ENCODE results near the gene TSPAN5.

Gene TSPAN5

GRCh38 chr4:98611677-98612317 lies 46.6 kb downstream of the TSPAN5 start:
- H3K27me3 ChIP-seq (ENCODE audit: insufficient read depth, poor library complexity, severe bottlenecking) = no peaks in the 10 kb centered on the region
- no peak overlapping the region for H3K4me3 ChIP-seq (replicated peaks; ENCODE audit: insufficient read depth, low read length)
- H3K27ac ChIP-seq (replicated peaks) = no peak overlapping the region
- DNase-seq (ENCODE audit: low read depth in 1 of 2, low spot score in 1 of 2) = no peak
- TF ChIP-seq REST (IDR thresholded peaks at IDR 0.05; ENCODE audit: insufficient replicate concordance, low read depth) (no peak), SPI1 (IDR thresholded peaks at IDR 0.05; ENCODE audit: borderline replicate concordance, low read depth) (no peak), POLR2AphosphoS5 (IDR thresholded peaks at IDR 0.05; ENCODE audit: low read depth) (no peak), CTCF (IDR thresholded peaks at IDR 0.05; ENCODE audit: insufficient read depth, low read length) (no peak), GABPA (IDR thresholded peaks at IDR 0.05; ENCODE audit: low read depth) (no peak)

GRCh38 chr4:98610926-98611676 lies 47.3 kb downstream of the TSPAN5 start:
- Histone ChIP-seq H3K27me3 (ENCODE audit: insufficient read depth, poor library complexity, severe bottlenecking) (no peaks in the 10 kb centered on the region), H3K27ac (replicated peaks) (no peak overlapping the region), H3K4me3 (replicated peaks; ENCODE audit: insufficient read depth, low read length) (no peak overlapping the region)
- DNase-seq (ENCODE audit: low read depth in 1 of 2, low spot score in 1 of 2) = no peak
- no peak for TF ChIP-seq REST (IDR thresholded peaks at IDR 0.05; ENCODE audit: insufficient replicate concordance, low read depth)
- TF ChIP-seq CTCF (IDR thresholded peaks at IDR 0.05; ENCODE audit: insufficient read depth, low read length) = no peak
- no peak for TF ChIP-seq GABPA (IDR thresholded peaks at IDR 0.05; ENCODE audit: low read depth)
- TF ChIP-seq POLR2AphosphoS5 (IDR thresholded peaks at IDR 0.05; ENCODE audit: low read depth) = no peak
- no peak for TF ChIP-seq SPI1 (IDR thresholded peaks at IDR 0.05; ENCODE audit: borderline replicate concordance, low read depth)

- DNase-seq (ENCODE audit: low read depth in 1 of 2, low spot score in 1 of 2) = no peak
- no peak overlapping the region for H3K27ac ChIP-seq (replicated peaks)
- TF ChIP-seq CTCF (IDR thresholded peaks at IDR 0.05; ENCODE audit: insufficient read depth, low read length) = no peak
- TF ChIP-seq POLR2AphosphoS5 (IDR thresholded peaks at IDR 0.05; ENCODE audit: low read depth) = no peak
- no peak for TF ChIP-seq SPI1 (IDR thresholded peaks at IDR 0.05; ENCODE audit: borderline replicate concordance, low read depth)
- TF ChIP-seq GABPA (IDR thresholded peaks at IDR 0.05; ENCODE audit: low read depth) = no peak
- no peak for TF ChIP-seq REST (IDR thresholded peaks at IDR 0.05; ENCODE audit: insufficient replicate concordance, low read depth)
- no peak overlapping the region for H3K4me3 ChIP-seq (replicated peaks; ENCODE audit: insufficient read depth, low read length)
- H3K27me3 ChIP-seq (ENCODE audit: insufficient read depth, poor library complexity, severe bottlenecking) = no peaks in the 10 kb centered on the region
Measured at GRCh38 chr4:98610431-98610830, 48.0 kb downstream of the TSPAN5 start.

Data from HL-60 (cell line).